Stimulated activated naive CD4-positive, alpha-beta T cell treated with Interleukin-2 at 50 U/mL for 16 hours (primary cell): ENCODE data around the gene PSEN2.

Experiments used
- DNase-seq: peaks from one replicate; lab custom pipeline; 2025; lab: John Stamatoyannopoulos, UW

Gene PSEN2

DNA sequence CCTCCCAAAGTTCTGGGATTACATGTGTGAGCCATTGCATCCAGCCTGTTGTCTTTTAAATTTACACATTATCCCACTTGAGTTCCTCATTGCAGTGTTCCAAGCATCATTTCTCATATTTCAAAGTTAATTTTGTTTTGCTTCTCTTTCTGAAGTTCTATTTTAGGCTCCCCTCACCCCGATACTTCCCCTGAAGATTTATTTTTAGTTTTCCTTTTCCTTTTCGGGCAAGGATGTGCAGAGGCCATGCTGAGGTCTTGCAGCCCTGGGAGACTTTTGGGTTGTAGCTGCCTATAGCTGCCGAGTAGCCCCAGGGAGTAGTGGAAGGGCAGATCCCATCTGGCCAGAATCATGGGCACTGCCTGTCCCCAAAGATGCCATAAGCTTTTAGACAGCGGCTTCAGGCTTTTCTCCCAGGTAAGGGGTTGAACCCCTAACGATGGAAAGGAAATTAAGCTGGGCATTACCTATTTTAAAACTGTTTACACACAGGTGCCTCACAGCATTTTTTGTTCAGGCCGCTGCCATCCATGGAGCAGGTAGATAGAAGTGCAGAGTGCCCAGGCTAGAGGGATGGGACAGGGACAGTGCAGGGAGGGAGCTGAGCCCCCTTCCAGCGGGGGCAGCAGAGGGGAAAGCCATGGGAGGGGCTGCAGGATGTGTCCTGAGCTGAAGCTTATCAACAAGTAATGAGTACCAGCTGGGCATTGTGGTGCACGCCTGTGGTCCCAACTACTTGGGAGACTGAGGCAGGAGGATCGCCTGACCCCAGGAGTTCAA lies 15.9 kb downstream of the PSEN2 start:
- no peak for DNase-seq

DNA sequence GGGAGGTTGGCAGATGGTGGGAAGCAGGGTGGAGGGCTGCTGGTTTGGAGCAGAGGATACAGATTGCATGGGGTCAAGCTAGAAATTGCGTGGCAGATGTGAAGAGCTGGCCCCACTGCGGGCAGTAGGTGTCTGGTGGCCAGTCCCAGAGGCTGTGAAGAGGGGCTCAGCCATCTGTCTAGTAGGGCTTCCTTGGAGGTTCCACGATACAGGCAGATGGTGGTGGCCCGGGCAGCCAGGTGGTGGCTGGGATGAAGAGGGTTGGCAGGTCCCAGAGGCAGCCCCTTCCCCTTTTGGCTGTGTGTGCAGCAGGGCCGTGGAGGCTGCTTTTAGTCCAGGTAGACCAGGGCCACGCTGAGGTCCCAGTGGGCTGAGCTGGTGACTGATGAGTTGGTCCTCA lies 16.6 kb downstream of the PSEN2 start:
- no peak for DNase-seq

DNA sequence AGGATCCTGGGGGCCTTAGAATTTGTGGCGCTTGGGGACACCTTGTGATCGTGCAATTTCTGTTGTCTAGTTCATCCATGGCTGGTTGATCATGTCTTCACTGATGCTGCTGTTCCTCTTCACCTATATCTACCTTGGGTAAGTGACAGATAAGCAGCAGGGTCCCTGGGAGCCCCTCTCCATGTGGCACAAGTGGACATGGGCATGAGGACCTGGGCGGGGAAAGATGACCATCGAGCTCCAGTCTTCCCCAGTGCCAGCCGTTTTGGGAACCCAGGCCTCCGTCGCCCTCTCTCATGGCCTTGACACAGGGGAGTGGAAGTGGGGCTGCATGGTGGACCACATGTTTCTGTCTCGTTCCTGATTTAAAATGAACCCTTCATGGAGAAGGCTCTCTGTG lies 17.6 kb downstream of the PSEN2 start:
- DNase-seq = no peak

DNA sequence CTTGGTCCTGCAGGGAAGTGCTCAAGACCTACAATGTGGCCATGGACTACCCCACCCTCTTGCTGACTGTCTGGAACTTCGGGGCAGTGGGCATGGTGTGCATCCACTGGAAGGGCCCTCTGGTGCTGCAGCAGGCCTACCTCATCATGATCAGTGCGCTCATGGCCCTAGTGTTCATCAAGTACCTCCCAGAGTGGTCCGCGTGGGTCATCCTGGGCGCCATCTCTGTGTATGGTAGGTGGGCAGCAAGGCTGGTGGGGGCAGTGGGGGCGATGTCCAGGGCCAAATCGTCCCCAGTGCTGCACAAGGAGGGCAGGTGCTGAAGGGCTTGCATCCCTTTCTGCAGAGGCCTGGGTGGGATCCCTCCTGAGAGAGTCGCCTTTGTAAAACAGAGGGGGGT lies 18.4 kb downstream of the PSEN2 start:
- DNase-seq = no peak

DNA sequence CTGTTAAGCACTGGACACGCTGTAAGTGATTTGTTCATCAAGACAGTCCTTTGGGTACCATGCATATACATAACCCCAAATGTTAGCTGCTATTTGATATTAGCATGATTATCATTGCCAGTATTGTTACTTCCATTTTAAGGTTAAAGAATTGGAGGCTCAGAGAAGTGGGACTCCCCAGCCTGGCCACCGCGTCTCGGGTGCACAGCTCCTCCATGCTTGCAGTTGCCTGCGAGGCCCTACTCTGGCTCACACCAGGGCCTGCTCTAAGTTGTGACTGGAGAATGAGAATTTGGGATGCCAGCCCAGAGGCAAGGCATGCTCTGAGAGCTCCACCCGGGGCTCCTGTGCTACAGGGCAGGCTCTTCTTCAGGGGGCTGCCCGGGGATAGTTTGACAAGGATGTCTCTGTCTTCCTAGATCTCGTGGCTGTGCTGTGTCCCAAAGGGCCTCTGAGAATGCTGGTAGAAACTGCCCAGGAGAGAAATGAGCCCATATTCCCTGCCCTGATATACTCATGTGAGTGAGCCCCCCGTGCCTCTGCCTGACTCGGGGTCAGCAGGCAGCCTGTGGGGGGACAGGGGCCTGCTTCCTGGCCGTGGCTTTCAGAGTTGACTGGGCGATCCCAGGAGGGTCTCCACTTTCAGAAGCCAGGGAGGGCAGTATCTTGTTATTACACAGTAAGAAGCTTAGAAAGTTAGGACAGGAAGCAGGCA lies 19.4 kb downstream of the PSEN2 start:
- DNase-seq = no peak

DNA sequence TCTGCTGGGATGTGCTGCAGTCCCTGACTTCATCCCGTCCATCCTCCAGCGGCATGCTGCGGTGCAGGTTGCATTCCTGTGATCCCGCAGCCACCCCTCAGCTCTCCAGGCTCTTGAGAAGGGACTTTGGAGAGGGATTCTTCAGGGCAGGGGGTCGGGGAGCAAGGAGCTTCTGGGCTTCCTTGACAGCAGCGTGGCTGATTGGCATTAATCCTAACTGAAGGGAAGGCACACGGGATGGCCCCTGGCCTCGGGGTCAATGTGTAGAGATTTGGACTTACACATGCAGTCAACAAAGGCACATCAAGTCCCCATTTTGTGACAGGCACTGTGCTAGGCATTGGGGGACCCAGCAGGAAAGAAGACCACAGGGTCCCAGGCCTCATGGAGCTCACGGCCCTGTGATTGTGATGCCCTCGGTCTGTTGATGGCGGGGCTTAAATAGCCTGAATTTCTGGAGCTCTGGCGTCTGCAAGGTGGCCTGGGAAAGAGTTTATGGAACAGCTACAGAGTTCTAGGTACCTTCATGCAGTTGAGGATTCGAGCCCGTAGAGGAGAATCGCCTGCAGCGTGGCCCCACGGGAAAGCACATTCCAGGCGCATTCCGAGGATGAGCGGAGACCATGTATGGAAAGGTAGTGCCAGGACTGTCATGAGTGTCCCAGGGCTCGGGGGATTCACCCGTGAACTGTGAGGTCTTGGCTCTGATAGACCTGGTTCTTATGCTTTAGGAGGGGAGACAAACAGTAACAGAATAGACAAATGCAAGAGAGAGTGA lies 20.1 kb downstream of the PSEN2 start:
- no peak for DNase-seq

DNA sequence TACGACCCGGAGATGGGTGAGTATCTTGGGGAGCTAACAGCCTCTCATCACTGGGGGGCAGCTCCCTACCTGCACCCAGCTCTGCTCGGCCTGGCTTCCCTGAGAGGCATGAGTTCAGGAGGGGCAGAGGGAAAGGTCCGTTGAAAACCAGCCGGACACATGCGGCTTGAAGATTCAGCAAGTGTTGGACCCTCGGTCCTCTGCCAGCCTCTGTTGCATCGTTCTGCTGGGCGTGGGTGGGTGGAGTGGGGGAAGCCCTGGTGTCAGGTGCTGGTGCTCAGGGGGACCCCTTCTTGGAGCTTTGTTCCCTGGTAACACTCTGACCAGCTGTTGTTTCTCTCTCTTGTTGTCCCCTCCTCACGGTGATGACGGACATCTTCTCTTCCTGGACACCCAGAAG lies 20.9 kb downstream of the PSEN2 start:
- DNase-seq = no peak

DNA sequence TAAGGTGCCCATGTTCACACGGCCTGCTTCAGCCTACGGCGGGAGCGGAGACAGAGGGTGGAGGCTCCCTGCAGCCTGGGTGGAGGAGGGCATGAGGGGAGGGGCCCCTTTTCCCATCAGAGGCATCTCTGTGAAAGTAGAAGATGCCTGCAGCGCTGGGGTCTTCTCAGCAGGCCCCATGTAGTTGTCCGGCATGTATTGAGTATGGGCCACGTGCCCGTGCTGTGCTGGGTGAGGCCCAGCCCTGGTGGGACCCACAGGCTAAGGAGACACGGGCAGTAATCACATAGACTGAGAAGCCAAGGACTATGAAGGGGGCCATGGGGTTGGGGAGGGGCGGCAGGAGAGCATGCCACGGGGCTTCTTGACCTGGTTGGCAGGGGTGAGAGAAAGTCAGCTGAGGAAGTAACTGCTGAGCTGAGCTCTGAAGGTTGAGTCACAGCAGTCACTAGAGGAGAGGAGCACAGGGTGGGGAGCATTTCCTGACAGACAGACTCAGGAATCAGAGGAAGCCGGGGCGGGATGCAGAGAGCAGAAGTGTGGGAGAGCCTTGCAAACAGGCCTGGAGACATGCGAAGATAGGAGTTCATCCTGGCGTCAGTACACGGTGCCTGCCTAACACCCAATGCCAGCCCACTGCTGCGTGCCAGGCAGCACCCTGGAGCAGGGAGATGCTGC lies 21.6 kb downstream of the PSEN2 start:
- DNase-seq = no peak

DNA sequence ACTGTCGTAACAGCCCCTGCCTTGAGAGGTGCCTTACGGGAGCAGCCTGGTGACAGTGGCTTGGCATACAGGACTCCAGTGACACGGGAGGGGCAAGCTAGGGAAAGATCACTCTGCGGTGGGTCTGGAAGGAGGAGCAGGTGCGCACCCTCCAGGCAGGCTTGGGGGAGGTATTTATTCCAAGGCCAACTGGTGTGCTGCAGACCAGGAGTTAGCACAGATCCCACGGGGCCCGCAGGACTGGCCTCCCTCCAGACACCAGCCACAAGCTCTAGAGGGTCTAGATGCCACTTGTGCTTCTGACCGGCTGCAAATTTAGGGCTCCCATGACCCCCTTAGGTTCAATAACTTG lies 22.1 kb downstream of the PSEN2 start:
- no peak for DNase-seq

DNA sequence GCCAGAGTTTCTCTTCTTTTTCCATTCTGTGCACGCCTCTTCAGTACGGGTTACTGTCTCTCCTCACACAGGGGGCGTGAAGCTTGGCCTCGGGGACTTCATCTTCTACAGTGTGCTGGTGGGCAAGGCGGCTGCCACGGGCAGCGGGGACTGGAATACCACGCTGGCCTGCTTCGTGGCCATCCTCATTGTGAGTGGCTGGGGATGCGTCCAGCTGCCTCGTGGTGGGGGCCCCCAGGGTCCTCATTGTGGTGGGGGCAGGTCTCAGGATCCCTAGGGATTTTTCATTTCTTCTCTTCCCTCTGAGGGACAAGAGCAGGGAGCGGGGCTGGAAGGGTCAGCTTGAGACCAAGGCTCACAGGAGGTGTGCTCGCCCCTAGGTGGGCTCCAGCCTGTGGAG lies 23.5 kb downstream of the PSEN2 start:
- DNase-seq = no peak

DNA sequence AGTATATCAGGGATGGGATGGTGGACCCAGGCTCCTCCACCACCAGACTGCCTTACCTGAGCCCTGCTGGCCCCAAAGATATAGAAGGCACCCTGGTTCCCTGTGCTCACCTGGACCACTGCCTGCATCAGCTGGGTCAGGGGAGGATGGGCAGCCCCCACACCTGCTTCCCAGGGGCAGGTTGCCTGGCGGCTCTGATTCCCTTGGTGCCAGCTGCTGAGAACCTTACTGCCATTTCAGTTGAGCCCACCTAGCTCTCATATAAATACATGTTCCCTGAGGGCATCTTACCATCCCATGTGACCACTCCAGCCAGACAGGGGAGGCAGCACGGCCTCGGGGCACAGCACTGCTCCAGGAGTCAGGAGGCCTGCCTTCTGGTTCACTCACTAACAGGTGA lies 24.4 kb downstream of the PSEN2 start:
- no peak for DNase-seq

DNA sequence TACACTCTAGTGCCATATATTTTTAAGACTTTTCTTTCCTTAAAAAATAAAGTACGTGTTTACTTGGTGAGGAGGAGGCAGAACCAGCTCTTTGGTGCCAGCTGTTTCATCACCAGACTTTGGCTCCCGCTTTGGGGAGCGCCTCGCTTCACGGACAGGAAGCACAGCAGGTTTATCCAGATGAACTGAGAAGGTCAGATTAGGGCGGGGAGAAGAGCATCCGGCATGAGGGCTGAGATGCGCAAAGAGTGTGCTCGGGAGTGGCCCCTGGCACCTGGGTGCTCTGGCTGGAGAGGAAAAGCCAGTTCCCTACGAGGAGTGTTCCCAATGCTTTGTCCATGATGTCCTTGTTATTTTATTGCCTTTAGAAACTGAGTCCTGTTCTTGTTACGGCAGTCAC lies 25.2 kb downstream of the PSEN2 start:
- DNase-seq = no peak

DNA sequence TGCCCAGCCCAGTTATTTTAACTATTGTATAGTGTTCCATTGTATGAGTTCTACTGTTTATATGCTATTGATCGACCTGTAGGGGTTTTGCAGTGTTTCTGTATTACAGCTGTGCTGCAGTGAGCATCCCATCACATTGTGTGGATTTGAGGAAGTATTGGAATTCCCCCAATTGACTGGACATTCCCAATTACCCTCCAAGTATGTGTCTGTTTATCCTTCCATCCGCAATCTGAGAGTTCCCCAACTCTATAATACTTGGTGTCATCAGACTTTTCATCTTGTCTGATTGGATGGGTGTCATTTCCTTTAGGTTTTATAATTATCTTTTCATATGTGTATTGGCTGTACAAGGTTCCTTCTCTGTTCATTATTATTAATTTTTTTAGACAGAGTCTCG lies 27.8 kb downstream of the PSEN2 start:
- DNase-seq = no peak

DNA sequence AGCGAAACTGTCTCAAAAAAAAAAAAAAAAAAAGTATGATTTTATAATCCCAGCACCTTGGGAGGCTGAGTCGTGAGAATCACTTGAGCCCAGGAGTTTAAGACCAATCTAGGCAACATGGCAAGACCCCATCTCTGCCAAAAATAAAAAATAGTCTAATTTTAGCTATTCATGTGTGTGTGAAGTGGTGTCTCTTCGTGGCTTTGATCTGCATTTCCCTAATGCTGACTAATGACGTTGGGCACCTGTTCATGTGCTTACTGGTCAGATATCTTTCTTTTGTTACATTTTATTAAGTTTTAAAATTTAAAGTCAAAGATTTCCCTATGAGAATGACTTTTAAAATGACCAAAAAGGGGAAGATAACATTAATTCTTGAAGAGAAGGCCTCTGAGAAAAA lies 31.0 kb downstream of the PSEN2 start:
- DNase-seq = no peak

DNA sequence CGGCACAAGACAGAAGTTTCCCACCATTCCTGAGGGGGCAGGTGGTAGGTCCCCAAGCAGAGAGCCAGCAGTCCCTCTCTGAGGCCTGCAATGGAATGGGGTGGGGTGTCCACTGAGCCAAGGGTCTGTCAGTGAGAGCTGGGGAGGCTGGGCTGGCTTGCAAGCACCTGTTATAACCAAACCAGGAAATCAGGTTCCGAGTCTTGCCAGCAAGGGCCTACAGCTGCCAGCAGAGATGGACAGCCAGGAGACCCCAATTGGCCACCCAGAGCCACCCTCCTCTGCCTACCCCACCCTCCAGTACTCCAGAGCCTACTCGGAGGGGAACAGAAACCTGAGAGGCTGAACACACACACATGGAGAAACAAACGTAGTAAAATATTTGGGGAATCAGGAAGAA lies 32.2 kb downstream of the PSEN2 start:
- no peak for DNase-seq

DNA sequence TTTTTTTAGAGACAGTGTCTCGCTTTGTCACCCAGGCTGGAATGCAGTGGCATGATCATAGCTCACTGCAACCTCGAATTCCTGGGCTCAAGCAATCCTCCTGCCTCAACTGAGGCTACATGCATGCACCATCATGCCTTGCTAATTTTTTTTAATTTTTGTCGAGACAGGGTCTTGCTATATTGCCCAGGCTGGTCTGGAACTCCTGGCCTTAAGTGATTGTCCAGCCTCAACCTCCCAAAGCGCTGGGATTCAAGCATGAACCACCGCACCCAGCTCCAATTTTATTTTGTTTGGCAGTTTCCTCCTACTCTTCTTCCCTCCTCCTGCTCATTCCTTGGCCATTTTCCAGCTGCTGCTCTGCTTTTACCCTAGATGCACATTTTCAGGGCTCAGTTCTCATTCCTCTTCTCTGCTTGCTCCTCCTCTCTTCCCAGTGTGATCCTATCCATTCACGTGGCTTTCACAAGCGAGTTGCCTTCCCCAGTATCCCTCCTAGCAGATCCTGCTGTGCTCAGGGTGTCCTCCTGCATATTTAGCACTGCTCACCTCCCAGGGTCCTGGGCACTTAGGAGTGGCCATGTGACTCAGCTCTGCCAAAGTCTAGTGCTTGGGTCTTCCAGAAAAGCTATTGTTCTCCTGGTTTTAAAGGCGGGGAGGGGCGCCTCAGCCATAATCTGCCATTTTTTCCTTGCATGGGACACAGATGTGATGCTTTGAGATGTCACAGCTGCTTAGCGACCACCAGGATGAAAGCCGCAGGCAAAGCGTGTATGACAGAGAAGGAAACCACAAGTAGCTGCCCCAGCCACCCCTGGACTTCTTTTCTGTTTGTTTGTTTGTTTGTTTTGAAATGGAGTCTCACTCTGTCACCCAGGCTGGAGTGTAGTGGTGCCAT lies 33.7 kb downstream of the PSEN2 start:
- no peak for DNase-seq

DNA sequence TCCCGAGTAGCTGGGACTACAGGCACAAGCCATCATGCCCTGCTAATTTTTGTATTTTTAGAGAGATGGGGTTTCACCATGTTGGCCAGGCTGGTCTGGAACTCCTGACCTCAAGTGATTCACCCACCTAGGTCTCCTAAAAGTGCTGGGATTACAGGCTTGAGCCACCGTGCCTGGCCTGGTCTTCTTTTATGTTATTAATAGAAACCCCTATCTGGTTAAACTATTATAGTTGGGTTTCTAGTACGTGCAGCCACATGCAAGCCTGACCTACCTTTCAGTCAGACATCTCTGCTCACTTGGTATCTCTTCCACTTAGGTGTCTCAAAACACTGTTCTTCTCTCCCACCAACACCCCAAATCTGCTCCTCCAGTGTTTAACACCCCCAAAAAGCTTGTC lies 34.4 kb downstream of the PSEN2 start:
- no peak for DNase-seq

DNA sequence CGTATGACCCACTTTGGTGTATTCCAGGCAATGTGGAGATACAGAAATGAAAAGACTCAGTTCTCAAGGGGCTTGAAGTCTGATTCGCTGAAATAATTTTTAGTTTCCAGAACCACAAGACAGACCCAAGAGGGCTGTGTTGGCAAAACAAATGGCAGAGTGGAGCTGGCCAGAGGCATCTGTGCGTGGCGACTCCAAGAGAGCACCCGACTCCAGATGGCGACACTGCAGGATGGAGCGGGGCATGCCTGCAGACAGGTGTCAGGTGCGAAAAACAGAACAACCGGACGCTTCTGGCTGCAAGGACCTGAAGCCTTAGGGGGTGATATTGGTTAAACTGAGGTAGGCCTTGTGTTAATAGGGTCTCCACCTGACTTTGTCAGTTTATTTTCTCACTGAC lies 38.0 kb downstream of the PSEN2 start:
- DNase-seq = no peak

DNA sequence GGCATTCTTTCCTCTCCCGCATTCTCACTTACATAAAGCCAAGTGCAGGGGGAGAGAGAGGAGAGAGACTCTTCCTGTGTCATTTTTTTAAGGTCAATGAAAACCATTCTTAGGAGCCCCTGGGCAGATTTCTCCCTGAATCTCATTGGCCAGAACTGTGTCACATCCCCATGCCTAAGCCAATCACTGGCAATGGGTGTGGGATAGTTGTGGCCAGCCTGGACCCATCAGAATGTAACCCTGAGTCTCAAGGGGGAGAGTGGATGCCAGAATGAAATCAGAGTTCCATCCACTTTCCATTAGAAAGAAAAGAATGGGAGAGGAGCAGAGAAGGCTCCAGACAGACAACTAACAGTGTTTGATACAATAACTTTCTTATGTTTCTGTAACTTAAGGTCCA lies 38.5 kb downstream of the PSEN2 start:
- DNase-seq = no peak

DNA sequence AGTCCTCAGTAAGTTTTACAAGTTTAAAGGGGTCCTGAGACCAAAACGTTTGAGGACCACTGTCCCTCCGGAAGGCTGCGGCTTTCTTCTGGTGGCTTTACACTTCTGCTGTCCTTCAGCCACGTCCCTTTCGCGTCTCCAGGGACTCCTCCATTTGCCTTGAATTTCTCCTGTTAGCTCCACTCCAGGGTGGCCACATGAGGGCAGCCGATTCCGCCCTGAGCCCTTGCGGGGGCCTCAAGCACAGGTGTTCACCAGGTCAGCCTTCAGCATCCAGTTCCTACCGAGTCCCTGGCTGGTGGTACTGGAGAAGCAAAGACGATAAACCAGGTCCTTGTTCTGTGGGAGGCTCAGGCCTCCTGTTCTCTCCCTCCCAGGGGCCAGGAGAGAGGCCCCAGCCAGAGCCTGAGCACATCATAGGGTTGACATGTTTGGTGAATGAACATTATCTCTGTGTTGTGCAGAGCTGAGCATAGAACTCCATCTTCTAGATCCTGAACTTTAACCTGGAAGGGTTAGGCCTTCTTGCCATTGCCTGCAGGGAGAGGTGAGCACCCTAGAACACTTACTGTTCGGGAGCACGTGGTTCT lies 42.3 kb downstream of the PSEN2 start:
- no peak for DNase-seq

DNA sequence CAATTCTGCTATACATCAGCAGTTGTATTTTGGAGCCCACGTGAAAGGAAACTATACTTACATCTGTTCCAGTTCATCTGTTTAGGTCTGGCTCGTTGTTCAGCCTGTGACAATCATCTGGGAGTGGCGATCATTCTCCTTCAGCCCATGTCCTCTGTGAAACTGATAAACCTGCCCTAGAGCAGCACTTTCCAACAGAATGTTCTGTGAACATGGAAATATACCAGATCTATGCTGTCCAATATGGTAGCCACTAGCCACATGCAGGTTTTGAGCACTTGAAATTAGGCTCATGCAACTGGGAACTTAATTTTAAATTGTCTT lies 45.2 kb downstream of the PSEN2 start:
- no peak for DNase-seq
